ENCODE measurements around the gene FBXO8. TPM values are rescaled to one million over a fixed set of nuclear protein-coding genes. Genes with fewer than 3 reads are reported as not detected.

FBXO8 gene
- total RNA-seq, 2 experiments from 2014 or later: 15.1 to 19.1 TPM

DNA sequence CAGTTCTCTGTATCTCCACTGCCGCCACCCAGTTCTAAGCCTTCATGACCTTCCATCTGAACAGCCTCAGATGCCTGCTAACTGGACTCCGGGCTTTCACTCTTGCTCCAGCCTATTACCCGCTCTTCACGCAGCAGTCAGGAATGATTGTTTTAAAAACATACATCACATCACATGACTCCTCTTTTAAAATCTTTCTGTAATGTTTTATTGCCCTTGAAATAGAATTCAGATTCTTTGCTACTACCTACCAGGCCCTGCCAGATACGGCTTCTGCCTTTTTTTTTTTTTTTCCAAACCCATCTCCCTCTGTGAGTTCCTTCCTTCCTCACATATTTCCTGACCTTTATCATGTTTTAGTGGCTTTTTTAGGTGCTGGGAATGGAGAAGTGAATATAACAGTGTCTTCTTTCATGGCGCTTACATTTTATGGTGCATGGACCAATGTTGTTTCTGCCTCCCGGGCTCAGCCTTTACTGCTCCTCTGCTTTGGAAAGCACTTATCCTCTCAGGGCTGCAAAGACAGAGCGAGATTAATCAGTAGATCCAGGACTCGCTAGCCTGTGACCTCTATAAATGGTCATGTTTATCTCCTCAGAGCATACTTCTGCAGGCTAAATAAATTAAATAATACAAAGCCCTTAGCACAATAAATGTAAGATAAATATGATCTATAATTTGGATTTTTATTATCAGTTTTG is 58.0 kb downstream of the FBXO8 start:
- TF ChIP-seq, protein P1, sequence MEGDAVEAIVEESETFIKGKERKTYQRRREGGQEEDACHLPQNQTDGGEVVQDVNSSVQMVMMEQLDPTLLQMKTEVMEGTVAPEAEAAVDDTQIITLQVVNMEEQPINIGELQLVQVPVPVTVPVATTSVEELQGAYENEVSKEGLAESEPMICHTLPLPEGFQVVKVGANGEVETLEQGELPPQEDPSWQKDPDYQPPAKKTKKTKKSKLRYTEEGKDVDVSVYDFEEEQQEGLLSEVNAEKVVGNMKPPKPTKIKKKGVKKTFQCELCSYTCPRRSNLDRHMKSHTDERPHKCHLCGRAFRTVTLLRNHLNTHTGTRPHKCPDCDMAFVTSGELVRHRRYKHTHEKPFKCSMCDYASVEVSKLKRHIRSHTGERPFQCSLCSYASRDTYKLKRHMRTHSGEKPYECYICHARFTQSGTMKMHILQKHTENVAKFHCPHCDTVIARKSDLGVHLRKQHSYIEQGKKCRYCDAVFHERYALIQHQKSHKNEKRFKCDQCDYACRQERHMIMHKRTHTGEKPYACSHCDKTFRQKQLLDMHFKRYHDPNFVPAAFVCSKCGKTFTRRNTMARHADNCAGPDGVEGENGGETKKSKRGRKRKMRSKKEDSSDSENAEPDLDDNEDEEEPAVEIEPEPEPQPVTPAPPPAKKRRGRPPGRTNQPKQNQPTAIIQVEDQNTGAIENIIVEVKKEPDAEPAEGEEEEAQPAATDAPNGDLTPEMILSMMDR (IDR thresholded peaks at IDR 0.05): no peak
- intact Hi-C loops (cut with micrococcal nuclease): no loop called here
- Mint-ChIP-seq H3K36me3 (ENCODE audit: low read depth) (no peaks in the 10 kb centered on the region), H3K9me3 (no peaks in the 10 kb centered on the region), H3K27ac (no peak overlapping the region), H3K27me3 (peaks cover 27% of the 10 kb centered on the region), H3K4me1 (ENCODE audit: low read depth) (no peaks in the 10 kb centered on the region), H3K4me3 (no peak overlapping the region)
- ATAC-seq (no peak), DNase-seq (no peak)
- ChIA-PET POLR2A (no interaction called here), CTCF (no interaction called here)

DNA sequence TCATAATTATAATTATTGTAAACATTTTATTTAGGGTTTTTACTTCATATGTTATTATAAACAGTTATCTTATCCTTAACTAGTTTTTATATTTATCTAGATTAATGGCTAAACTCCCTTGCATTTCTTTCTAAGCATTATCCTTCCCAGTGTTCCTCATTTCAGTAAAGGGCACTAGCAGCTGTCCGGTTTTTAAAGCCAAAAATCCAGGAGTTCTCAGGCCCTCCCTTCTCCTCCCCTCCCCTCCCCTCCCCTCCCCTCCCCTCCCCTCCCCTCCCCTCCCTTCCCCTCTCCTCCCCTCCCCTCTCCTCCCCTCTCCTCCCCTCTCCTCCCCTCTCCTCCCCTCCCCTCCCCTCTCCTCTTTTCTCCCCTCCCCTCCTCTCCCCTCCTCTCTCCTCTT is 58.9 kb downstream of the FBXO8 start:
- no peaks in the 10 kb centered on the region for H3K36me3 Mint-ChIP-seq (ENCODE audit: low read depth)

GRCh38 chr4:174222266-174222872 is 61.1 kb downstream of the FBXO8 start:
- Mint-ChIP-seq H3K4me1 (ENCODE audit: low read depth) (peaks cover 8% of the 10 kb centered on the region), H3K27me3 (peaks cover 47% of the 10 kb centered on the region), H3K27ac (no peak overlapping the region), H3K36me3 (ENCODE audit: low read depth) (no peaks in the 10 kb centered on the region), H3K4me3 (no peak overlapping the region), H3K9me3 (no peaks in the 10 kb centered on the region)
- DNase-seq (no peak), ATAC-seq (peak; percentile 61)
- intact Hi-C loops (cut with micrococcal nuclease): loop anchor here (5.0 kb wide), 1 partner anchor 95 kb away; no protein-coding TSS in a partner anchor
- TF ChIP-seq, protein P1 (IDR thresholded peaks at IDR 0.05): peak; percentile 69
- ChIA-PET POLR2A (no interaction called here), CTCF (interaction anchor here (0.7 to 1.8 kb wide), 11 partner anchors 11 to 98 kb away, joined by 3 to 8 read pairs (median 4); no protein-coding TSS in a partner anchor)

More for the DNA sequence above, 58.9 kb downstream of the FBXO8 start:
- DNase-seq (no peak), ATAC-seq (no peak)
- intact Hi-C loops (cut with micrococcal nuclease): loop anchor here (5.0 kb wide), 1 partner anchor 93 kb away; no protein-coding TSS in a partner anchor
- CTCF ChIA-PET: no interaction called here
- Mint-ChIP-seq H3K4me3 (no peak overlapping the region), H3K27me3 (peaks cover 29% of the 10 kb centered on the region), H3K27ac (no peak overlapping the region), H3K9me3 (no peaks in the 10 kb centered on the region), H3K4me1 (ENCODE audit: low read depth) (no peaks in the 10 kb centered on the region)
- POLR2A ChIA-PET: no interaction called here
- TF ChIP-seq, protein P1 (IDR thresholded peaks at IDR 0.05): no peak

GRCh38 chr4:174218127-174218790 is 65.2 kb downstream of the FBXO8 start:
- CTCF ChIA-PET: interaction anchor here (1.2 kb wide), 1 partner anchor 19 kb away, joined by 3 read pairs; no protein-coding TSS in a partner anchor
- DNase-seq (no peak), ATAC-seq (no peak)
- POLR2A ChIA-PET: no interaction called here
- H3K4me3 Mint-ChIP-seq: peak overlapping the region; percentile 5
- H3K4me1 Mint-ChIP-seq (ENCODE audit: low read depth): peaks cover 35% of the 10 kb centered on the region
- H3K9me3 Mint-ChIP-seq: no peaks in the 10 kb centered on the region
- no peaks in the 10 kb centered on the region for H3K36me3 Mint-ChIP-seq (ENCODE audit: low read depth)
- no peak overlapping the region for H3K27ac Mint-ChIP-seq
- TF ChIP-seq, protein P1 (IDR thresholded peaks at IDR 0.05): no peak
- H3K27me3 Mint-ChIP-seq: peaks cover 69% of the 10 kb centered on the region
- intact Hi-C loops (cut with micrococcal nuclease): loop anchor here (5.0 kb wide), 1 partner anchor 691 kb away; no protein-coding TSS in a partner anchor
